K562 treated with DMSO at 1 percent for 4 hours (cell line): ENCODE results near the gene CLIC3. TPM values are rescaled to one million over a fixed set of nuclear protein-coding genes. Genes with fewer than 3 reads are reported as not detected.

Experiments used
- total RNA-seq: library from RNA; unstranded; fragments of 300-600 nt; gene quantifications from 2 replicates; pipeline ENCODE4 v1.2.3, GENCODE V29; 2022; ENCODE audit not compliant: insufficient read depth

CLIC3 gene, protein sequence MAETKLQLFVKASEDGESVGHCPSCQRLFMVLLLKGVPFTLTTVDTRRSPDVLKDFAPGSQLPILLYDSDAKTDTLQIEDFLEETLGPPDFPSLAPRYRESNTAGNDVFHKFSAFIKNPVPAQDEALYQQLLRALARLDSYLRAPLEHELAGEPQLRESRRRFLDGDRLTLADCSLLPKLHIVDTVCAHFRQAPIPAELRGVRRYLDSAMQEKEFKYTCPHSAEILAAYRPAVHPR
- total RNA-seq, result 2.0 TPM in 1 of 2 replicates, not detected in the other

GRCh38 chr9:136996361-136997292 is at the start of gene CLIC3:
Gene CLIC3 (minus strand): TSS chr9:136996568. CDS start chr9:136996543, 25 bp downstream.

GRCh38 chr9:137031904-137032640 is 35.7 kb upstream of the CLIC3 start, which contains the start of gene FUT7:
Gene FUT7 (minus strand): TSS chr9:137032088. CDS start chr9:137031991, 97 bp downstream.

DNA sequence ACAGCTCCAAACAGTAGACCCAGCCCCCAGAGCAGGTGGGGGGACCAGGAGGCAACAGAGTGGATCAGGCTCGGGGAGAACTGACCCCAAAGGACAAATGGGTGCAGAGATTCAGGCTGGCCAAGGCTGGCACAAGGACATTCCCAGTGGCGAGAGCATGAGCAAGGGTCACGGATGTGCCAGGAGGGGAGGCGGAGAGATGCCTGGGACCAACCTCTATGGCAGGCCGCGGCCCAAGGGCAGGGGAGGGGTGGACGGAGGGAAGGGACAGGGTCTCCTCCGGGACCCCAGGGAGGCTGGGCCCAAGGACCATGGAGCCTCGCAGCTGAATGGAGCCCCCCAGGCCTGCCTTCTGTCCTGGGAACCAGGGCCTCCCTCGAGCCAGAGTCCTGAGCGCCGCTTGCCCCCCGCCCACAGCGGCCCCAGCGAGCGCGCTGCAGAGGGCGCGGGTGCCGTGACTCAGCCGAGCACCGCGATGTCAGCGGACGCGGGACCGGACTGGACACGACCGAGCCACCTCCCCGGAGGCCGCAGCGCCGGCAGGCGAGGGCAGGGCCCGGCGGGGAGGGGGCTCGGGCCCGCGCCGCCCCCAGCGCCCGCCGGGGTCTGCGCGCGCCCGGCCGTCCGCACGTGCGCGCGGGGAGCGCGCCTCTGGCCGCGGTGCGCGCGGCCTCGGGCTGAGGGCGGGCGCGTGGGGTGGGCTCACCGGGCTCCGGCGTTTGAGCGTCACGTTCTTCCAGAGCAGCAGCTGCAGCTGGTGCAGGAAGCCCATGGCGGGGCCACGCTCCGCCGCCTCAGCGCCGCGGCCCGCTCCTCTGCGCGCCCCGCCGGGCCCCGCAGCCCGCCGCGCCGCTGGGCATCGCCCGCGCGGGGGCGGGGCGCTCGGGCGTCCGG is 31.2 kb upstream of the CLIC3 start, which contains the start of gene ABCA2:
TSS of gene ABCA2 (minus strand) at position 869 of the 894 bp plus-strand sequence. CDS start at position 772, 97 bp downstream.

DNA sequence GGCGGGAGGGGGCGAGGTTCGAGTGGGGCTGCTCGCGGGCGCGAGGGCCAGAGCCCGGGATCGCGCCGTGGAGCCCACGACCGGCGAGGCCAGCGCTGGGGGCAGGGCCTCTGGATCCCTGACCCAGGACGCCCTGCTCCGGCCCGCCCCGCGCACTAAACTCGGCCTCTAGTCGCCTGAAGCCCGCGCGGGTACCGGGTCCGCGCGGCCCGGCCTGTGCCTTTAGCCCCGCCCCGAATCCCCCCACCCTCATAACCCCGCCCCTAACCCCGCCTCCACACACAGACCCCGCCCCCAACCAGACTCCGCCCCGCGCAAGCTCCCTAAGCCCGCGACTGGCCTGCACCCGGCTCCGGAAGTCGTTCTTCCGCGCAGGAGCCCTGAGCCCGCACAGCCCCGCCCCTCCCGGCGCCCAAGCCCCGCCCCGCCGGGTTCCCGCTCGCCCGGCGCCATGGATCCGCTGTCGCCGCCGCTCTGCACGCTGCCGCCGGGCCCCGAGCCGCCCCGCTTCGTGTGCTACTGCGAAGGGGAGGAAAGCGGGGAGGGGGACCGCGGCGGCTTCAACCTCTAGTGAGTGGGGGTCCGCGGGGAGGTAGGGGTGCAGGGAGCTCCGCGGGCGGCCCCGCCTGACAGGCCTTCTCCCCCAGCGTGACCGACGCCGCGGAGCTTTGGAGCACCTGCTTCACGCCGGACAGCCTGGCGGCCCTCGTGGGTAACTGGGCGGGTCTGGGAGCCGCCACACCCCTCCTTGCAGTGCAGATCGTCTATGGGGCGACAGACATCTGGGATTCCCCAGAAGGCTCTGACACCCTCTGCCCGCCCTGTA is 4.2 kb downstream of the CLIC3 start, which contains the start of gene PAXX:
TSS of gene PAXX (plus strand) at position 430 of the 826 bp plus-strand sequence. CDS start at position 452, 22 bp downstream.

DNA sequence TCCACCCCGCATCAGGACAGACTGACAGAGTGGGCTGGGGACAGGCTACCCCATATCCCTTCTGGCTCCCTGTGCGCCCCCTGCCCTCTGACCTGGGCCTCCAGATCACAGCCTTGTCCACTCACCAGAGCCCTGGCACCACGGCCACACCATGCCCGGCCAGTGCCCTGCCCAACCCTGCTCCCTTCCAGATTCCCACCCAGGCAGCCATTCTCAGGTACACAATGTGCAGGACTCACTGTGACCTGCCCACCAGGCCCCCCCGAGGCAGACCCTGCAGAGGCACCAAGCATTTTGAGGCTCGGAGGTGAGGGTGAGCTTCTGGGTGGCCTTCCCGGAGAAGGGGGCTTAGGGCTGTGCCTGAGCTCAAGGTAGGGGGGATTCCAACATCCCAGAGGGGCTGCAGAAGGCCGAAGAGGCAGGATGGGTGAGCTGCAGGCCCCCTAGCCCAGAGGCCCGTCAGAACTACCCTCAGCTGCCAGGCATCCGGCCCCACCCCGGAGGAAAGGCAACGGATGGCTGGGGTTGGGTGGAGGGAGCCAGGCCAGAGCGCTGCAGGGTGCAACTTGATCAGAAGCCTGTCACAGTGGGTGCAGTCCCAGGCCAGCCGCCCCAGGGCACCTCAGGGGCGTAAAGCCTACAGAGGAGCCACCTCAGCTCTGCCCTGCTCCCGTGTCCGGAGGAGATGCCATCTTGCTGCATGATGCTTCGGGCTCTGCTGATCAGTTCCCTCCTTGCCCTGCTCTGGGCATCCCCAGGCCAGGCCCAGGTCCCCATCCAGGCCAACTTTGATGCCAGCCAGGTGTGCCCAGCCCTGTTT is 13.9 kb downstream of the CLIC3 start, which contains the start of gene LCNL1:
TSS of gene LCNL1 (plus strand) at position 762 of the 820 bp plus-strand sequence. CDS start 594 bp downstream, outside the sequence.

GRCh38 chr9:136977223-136977622 is 19.1 kb downstream of the CLIC3 start, which contains the start of gene PTGDS:
Gene PTGDS (plus strand): TSS chr9:136977504. CDS start chr9:136977579, 75 bp downstream.

DNA sequence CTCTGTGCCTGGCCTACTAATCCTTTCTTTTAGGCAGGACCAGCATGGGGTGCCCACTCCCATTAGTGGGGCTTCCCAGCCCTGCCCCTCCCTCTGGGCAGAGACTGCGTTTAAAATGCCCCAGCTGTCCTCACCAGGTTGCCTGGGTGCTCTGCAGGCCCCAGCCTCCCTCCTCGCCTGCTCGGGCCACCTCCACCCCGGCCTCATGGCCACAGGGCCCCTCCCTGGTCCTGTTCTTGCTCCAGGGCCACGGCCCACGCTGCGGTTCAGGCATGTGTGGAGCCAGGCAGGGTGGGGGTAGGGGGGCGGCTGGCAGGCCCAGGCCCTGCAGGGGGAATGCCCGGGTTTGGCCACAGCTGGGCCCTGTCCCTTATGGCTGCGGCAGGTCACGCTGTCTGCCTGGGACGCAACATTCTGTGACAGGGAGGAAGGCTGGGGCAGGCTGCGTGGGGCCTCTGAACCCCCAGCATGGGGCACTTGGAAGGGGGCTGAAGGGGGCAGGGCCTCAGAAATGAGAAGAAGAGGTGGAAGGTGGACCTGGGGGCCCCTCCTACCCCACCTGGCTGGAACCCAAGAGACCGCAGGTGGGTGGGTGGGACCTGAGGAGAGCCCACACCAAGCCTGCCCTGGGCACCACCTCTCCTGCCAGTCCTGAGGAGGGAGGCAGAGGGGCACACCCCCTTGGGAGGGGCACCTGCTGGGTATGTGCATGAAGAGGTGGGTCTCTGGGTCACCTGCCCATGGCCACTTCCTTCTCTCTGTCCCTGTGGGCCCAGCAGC is 44.6 kb downstream of the CLIC3 start, which contains the start of gene LCN12:
TSS of gene LCN12 (plus strand) at position 733 of the 780 bp plus-strand sequence. CDS start 55 bp downstream, outside the sequence.

Other genes with a start within 250 kb of the CLIC3 start
- gene LCN6, start 248.0 kb downstream of the CLIC3 start, total RNA-seq, result not detected in 2 replicates
- gene LCN8, start 238.3 kb downstream of the CLIC3 start, total RNA-seq, result not detected in 2 replicates
- gene LCN15, start 232.1 kb downstream of the CLIC3 start, total RNA-seq, result not detected in 2 replicates
- gene TMEM141, start 205.2 kb downstream of the CLIC3 start, total RNA-seq, result 67.9 and 75.8 TPM in 2 replicates
- 0.75 and 2.6 TPM in 2 replicates for gene CCDC183, start 200.2 kb downstream of the CLIC3 start, total RNA-seq
- gene RABL6, start 188.6 kb downstream of the CLIC3 start, total RNA-seq, result 163 and 183 TPM in 2 replicates
- 9.6 and 13.9 TPM in 2 replicates for gene AJM1, start 154.1 kb downstream of the CLIC3 start, total RNA-seq
- gene PHPT1, start 147.2 kb downstream of the CLIC3 start, total RNA-seq, result 165 and 171 TPM in 2 replicates
- 4.1 and 4.7 TPM in 2 replicates for gene MAMDC4, start 144.2 kb downstream of the CLIC3 start, total RNA-seq
- 705 and 763 TPM in 2 replicates for gene EDF1, start 130.3 kb downstream of the CLIC3 start, total RNA-seq
- gene TRAF2, start 110.1 kb downstream of the CLIC3 start, total RNA-seq, result 23.8 and 25.2 TPM in 2 replicates
- gene FBXW5, start 51.8 kb downstream of the CLIC3 start, total RNA-seq, result 148 and 151 TPM in 2 replicates
- gene C8G, start 51.3 kb downstream of the CLIC3 start, total RNA-seq, result not detected in 2 replicates
- gene LCN12, start 44.3 kb downstream of the CLIC3 start, total RNA-seq, result not detected in 2 replicates
- 6.1 and 15.4 TPM in 2 replicates for gene PTGDS, start 19.1 kb downstream of the CLIC3 start, total RNA-seq
- not detected in 2 replicates for gene LCNL1, start 13.6 kb downstream of the CLIC3 start, total RNA-seq
- gene PAXX, start 4.1 kb downstream of the CLIC3 start, total RNA-seq, result 89.0 and 89.2 TPM in 2 replicates
- 14.1 and 26.4 TPM in 2 replicates for gene ABCA2, start 31.7 kb upstream of the CLIC3 start, total RNA-seq
- not detected in 2 replicates for gene FUT7, start 35.5 kb upstream of the CLIC3 start, total RNA-seq
- gene NPDC1, start 49.6 kb upstream of the CLIC3 start, total RNA-seq, result 0.52 and 1.0 TPM in 2 replicates
- not detected in 2 replicates for gene ENTPD2, start 57.5 kb upstream of the CLIC3 start, total RNA-seq
- gene SAPCD2, start 74.0 kb upstream of the CLIC3 start, total RNA-seq, result 27.1 and 30.1 TPM in 2 replicates
- gene UAP1L1, start 80.9 kb upstream of the CLIC3 start, total RNA-seq, result 9.4 and 14.1 TPM in 2 replicates
- 37.3 and 38.9 TPM in 2 replicates for gene MAN1B1, start 90.4 kb upstream of the CLIC3 start, total RNA-seq
- 228 and 246 TPM in 2 replicates for gene DPP7, start 118.2 kb upstream of the CLIC3 start, total RNA-seq
- not detected in 2 replicates for gene GRIN1, start 142.6 kb upstream of the CLIC3 start, total RNA-seq
- gene LRRC26, start 173.5 kb upstream of the CLIC3 start, total RNA-seq, result not detected in 2 replicates
- gene TMEM210, start 175.5 kb upstream of the CLIC3 start, total RNA-seq, result not detected in 2 replicates
- gene ANAPC2, start 192.0 kb upstream of the CLIC3 start, total RNA-seq, result 32.5 and 40.5 TPM in 2 replicates
- 203 and 207 TPM in 2 replicates for gene SSNA1, start 192.1 kb upstream of the CLIC3 start, total RNA-seq
- gene TPRN, start 204.2 kb upstream of the CLIC3 start, total RNA-seq, result 26.9 and 34.8 TPM in 2 replicates
- 35.0 and 40.6 TPM in 2 replicates for gene TMEM203, start 209.1 kb upstream of the CLIC3 start, total RNA-seq
- gene NDOR1, start 209.1 kb upstream of the CLIC3 start, total RNA-seq, result 23.0 and 25.4 TPM in 2 replicates
- 6.2 and 6.7 TPM in 2 replicates for gene RNF208, start 225.7 kb upstream of the CLIC3 start, total RNA-seq
- 1.1 TPM in 1 of 2 replicates, not detected in the other for gene CYSRT1, start 228.6 kb upstream of the CLIC3 start, total RNA-seq
- gene RNF224, start 230.9 kb upstream of the CLIC3 start, total RNA-seq, result 0.99 TPM in 1 of 2 replicates, not detected in the other
- gene SLC34A3, start 234.3 kb upstream of the CLIC3 start, total RNA-seq, result not detected in 2 replicates
- 816 and 880 TPM in 2 replicates for gene TUBB4B, start 244.7 kb upstream of the CLIC3 start, total RNA-seq